GM21381 (cell line): ENCODE results near the gene AGAP3.

ENCODE experiments used
- ATAC-seq: cut with Tn5 transposase; IDR thresholded peaks from one replicate; pipeline ENCODE4 v1.9.1; 2021; ENCODE audit warnings: mild to moderate bottlenecking, moderate library complexity; ENCODE audit not compliant: unreplicated experiment

The AGAP3 gene

DNA sequence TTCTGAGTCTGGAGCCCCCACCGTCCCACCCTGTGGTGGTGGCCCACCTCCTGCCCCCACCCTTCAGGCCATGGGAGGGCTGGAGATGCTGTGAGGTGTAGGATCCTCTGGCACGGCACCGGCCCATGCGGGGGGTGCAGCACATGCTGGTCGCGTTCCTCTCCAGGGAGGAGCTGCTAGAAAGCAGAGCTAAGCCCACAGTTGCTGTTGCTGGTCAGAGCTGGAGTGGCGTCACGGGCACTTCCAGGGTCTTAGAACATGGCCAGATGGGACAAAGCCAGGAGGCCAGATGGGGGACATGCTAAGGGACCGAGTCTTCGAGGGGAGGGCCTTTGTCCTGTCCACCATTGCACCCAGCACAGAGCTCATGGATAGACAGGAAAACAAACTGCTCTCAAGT lies 21.6 kb downstream of the AGAP3 start:
- no peak for ATAC-seq

- ATAC-seq, result no peak
Measured at GRCh38 chr7:151109094-151110048, 23.1 kb downstream of the AGAP3 start.

DNA sequence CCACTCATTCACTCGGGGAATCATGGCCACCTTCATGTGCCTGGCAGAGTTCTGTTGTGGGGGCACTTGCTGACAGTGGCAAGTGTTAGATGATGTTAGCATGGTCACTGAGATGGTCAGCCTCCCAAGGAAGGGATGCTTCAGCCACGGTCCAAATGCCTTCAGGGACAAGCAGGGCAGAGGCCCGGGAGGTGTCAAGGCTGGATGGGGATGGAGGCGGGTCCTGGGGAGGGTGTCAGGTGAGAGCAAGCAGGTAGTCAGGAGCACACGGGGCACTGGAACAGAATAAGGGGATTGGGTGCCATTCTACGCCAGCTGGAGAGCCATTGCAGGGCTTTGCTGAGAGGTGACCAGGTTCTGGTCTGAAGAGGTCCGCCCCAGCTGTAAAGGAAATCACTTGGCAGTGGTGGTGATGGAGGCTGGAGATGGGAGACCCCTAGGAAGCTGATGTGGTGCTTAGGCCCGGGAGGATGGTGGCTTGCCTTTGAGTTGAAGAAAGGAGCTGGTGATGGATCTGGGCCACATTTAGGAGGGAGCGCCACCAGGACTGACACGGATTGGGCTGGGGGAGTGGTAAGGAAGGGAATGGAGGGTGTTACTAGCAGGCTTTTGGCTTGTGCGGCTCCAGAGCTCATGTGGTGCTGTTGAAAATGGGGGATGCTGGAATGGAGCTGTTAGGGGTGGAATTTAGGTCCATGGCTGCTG lies 24.1 kb downstream of the AGAP3 start:
- ATAC-seq, result no peak

- ATAC-seq, result peak; percentile 91
Measured at GRCh38 chr7:151110941-151111645, 24.8 kb downstream of the AGAP3 start.

DNA sequence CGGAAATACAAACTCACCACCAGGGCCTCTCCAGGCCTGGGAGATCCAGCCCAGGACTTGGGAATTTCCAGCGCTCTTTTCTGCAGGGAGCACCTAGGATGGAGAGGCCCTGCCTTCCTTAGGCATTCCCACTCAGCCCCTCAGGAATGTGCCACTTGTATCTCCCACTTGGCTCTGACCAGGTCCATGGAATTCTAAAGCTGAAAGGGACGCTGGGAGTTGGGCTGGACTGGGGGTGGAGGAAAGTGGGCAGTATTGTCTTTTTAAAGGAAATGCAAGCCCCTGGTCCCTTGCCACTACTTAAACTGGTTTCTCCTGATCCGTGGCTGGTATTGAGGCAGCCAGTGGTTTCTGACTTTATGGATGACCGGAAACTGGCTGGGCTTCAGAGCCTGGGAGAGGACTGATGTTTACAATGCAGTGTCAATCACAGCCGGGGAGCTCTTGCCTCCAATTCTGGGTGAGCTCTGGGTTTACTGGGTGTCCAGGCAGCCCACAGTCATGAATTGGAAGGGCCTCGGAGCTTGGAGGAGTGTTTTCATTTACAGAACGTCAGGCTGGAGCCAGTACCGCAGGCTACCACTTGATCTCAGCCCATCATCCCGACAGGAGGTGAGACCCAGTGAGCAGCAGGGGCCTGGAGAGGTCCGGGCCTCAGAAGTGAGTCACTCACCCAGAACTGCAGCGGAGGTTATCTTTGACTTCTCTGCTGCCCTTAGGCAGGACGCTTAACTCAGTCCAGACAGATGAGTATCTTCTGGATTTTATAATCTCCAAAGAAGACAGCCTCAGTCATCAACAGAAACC lies 27.3 kb downstream of the AGAP3 start:
- no peak for ATAC-seq

- no peak for ATAC-seq
Measured at GRCh38 chr7:151114151-151115090, 28.1 kb downstream of the AGAP3 start.

- ATAC-seq, result no peak
Measured at GRCh38 chr7:151115121-151115835, 29.0 kb downstream of the AGAP3 start.

GRCh38 chr7:151115836-151116418 lies 29.7 kb downstream of the AGAP3 start:
- ATAC-seq, result no peak

- no peak for ATAC-seq
Measured at GRCh38 chr7:151116603-151117440, 30.5 kb downstream of the AGAP3 start.

DNA sequence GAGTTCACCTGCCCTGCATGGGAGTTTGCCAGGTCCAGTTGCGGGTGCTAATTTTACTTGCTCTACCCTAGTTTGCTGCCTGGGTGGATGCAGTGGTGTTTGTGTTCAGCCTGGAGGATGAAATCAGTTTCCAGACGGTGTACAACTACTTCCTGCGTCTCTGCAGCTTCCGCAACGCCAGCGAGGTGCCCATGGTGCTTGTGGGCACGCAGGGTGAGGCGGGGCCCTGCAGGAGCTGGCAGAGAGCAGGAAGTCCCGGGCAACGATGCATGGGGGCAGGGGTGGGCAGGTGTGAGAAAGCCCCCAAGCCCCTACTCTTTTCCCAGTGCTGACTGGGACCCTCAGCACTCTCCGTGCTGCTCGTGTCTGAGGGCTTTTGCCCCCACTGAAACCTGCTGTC lies 31.3 kb downstream of the AGAP3 start:
- ATAC-seq, result no peak

DNA sequence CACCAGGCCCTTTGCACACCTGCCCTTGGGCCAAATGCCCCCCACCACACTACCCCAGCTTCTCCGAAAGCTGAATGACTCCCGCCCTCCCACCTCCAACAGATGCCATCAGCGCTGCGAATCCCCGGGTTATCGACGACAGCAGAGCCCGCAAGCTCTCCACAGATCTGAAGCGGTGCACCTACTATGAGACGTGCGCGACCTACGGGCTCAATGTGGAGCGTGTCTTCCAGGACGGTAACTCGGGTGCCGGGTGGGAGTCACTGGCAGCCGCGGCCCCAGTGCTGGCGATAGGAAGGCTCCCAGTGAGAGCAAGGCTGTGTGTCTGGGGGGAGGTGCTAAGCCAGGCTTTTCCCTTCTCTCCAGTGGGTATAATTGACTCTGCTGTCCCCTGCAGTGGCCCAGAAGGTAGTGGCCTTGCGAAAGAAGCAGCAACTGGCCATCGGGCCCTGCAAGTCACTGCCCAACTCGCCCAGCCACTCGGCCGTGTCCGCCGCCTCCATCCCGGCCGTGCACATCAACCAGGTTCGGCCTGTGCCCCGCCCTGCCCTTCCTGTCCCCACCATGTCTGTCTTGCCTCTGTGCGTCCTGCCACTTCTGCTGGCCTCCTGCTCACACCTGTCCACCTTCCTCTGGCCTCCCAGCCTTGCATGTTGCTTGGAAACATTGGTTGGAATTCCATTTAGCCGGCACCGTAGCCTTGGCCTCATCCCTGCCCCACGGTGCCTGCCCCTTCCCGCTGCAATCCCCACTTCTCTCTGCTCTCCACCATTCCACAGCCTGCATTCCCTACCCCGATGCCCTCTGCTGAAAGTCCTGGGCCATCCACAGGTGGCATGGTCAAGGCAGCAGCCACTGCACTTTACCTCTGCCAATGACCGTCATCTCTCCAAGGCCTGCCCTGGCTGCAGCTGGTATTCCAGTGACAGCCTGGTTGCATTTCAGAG lies 32.1 kb downstream of the AGAP3 start:
- no peak for ATAC-seq

- no peak for ATAC-seq
Measured at GRCh38 chr7:151119055-151119415, 32.8 kb downstream of the AGAP3 start.

DNA sequence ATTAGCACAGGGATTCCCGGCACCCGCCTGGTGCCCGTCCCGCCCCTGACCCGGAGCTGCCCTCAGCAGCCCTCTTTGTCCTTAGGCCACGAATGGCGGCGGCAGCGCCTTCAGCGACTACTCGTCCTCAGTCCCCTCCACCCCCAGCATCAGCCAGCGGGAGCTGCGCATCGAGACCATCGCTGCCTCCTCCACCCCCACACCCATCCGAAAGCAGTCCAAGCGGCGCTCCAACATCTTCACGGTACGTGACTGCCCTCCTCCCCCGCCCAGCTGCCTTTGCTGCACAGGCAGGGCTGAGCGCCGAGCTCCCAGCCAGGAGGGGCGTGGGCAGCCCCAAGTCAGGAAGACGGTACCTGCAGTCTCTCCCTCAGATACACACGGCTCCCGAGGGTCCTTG lies 33.6 kb downstream of the AGAP3 start:
- ATAC-seq, result no peak

DNA sequence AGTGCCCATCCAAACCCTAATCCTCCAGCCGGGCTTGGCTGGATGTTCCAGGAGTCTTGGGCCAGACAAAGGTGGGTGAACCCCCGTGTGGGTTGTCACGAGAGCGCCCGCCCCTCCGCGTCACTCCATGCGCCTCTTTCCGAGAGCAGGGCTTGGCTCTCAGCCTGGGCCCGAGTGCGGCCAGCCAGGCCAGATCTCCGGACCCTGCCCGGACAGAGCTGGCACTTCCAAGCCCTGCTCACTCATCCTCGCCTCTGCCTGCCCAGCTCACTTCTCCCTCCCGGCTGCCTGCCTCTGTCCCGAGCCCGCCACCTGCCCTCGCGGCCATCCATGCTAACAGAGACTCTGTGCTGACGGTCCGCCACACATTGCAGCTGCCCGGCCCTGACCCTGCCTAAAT lies 34.6 kb downstream of the AGAP3 start:
- ATAC-seq, result no peak

GRCh38 chr7:151121380-151122170 lies 35.3 kb downstream of the AGAP3 start:
- no peak for ATAC-seq

- ATAC-seq, result no peak
Measured at GRCh38 chr7:151122276-151122675, 36.0 kb downstream of the AGAP3 start.
